HepG2 (cell line): ENCODE results near the gene HPCAL1. TPM values are rescaled to one million over a fixed set of nuclear protein-coding genes. Genes with fewer than 3 reads are reported as not detected.

Experiments
- MEIS2 ChIP-seq: sonication (generic); formaldehyde crosslinking; IDR thresholded peaks from 2 replicates; pipeline ENCODE4 v1.9.0; 2021; ENCODE audit warnings: mild to moderate bottlenecking, missing genetic modification reagents
- MIXL1 ChIP-seq: IDR thresholded peaks from 2 replicates; pipeline ENCODE4 v1.6.1; 2016
- RXRA ChIP-seq: sonication (generic); formaldehyde crosslinking; IDR thresholded peaks from 2 replicates; pipeline ENCODE4 v1.5.1; 2020; ENCODE audit warnings: missing genetic modification reagents
- SIN3B ChIP-seq: fragments of 150-350 bp; IDR thresholded peaks from 2 replicates; pipeline ENCODE4 v1.6.1; 2014; ENCODE audit warnings: low read length
- TBP ChIP-seq: sonication (generic); formaldehyde crosslinking; IDR thresholded peaks from 2 replicates; pipeline ENCODE4 v1.5.0; 2020; ENCODE audit warnings: missing genetic modification reagents
- U2AF1 ChIP-seq: fragments of 200-400 bp; formaldehyde crosslinking; optimal IDR thresholded peaks from 2 replicates; pipeline ENCODE3; 2017; ENCODE audit warnings: mild to moderate bottlenecking, low read depth, low read length
- ZNF350 ChIP-seq: sonication (generic); formaldehyde crosslinking; IDR thresholded peaks from 2 replicates; pipeline ENCODE4 v1.4.0; 2020; ENCODE audit warnings: mild to moderate bottlenecking, low read depth, missing genetic modification reagents, borderline replicate concordance
- ZNF496 ChIP-seq: sonication (generic); formaldehyde crosslinking; IDR thresholded peaks from 2 replicates; pipeline ENCODE4 v1.8.1; 2023; ENCODE audit warnings: mild to moderate bottlenecking, moderate library complexity, missing genetic modification reagents; ENCODE audit not compliant: insufficient replicate concordance
- ZNF614 ChIP-seq: IDR thresholded peaks from 2 replicates; pipeline ENCODE4 v1.6.1; 2018; ENCODE audit warnings: missing biosample characterization, missing genetic modification reagents, inconsistent platforms, borderline replicate concordance
- ZSCAN21 ChIP-seq: sonication (generic); formaldehyde crosslinking; IDR thresholded peaks from 2 replicates; pipeline ENCODE4 v1.8.0; 2022; ENCODE audit warnings: mild to moderate bottlenecking, missing genetic modification reagents, moderate library complexity, borderline replicate concordance
- ZSCAN31 ChIP-seq: sonication (generic); formaldehyde crosslinking; IDR thresholded peaks from 2 replicates; pipeline ENCODE4 v1.5.0; 2020; ENCODE audit warnings: low read depth, mild to moderate bottlenecking, missing genetic modification reagents
- polyA plus RNA-seq, 8 experiments: library from polyadenylated mRNA; depleted of rRNA in 3 of 8; stranded (reverse) in 7 of 8; unstranded in 1 of 8; fragments of >200 nt; fragmentation: Illumina TruSeq in 4 of 8; extraction: Trizol in 4 of 8; gene quantifications; 2 replicates each; pipeline versions ENCODE4 v1.2.1 to v1.2.3, GENCODE V29; 2011 to 2016; ENCODE audit warnings: low read depth in 4 of 8, missing spikeins in 1 of 8, mixed read lengths in 1 of 8; ENCODE audit not compliant: insufficient read depth in 1 of 8
- total RNA-seq, 5 experiments: library from RNA; depleted of rRNA; stranded (reverse); fragments of >200 nt; fragmentation: Illumina TruSeq; extraction: Trizol; gene quantifications; 2 replicates each; pipeline ENCODE4 v1.2.3, GENCODE V29; 2016; ENCODE audit warnings: low read depth in 1 of 5
- TF ChIP-seq, protein P1 (sequence below): sonication (generic); formaldehyde crosslinking; IDR thresholded peaks from 2 replicates; pipeline ENCODE4 v1.5.1; 2020; ENCODE audit warnings: mild to moderate bottlenecking, missing genetic modification reagents, borderline replicate concordance
- TF ChIP-seq, protein P2 (sequence below): sonication (generic); formaldehyde crosslinking; IDR thresholded peaks from 2 replicates; pipeline ENCODE4 v1.5.0; 2020; ENCODE audit warnings: mild to moderate bottlenecking, missing genetic modification reagents
- TF ChIP-seq, protein P3 (sequence below): sonication (generic); formaldehyde crosslinking; IDR thresholded peaks from 2 replicates; pipeline ENCODE4 v1.4.0; 2020; ENCODE audit warnings: missing genetic modification reagents, borderline replicate concordance
- TF ChIP-seq, protein P4 (sequence below): sonication (generic); formaldehyde crosslinking; IDR thresholded peaks from 2 replicates; pipeline ENCODE4 v1.4.0; 2020; ENCODE audit warnings: missing genetic modification reagents, mild to moderate bottlenecking, borderline replicate concordance

The HPCAL1 gene
- total and polyA plus RNA-seq, 2 of the 13 experiments (the other 11 are each of a cell fraction or from before 2014, with no cell fraction given): 29.5 to 29.9 TPM

DNA sequence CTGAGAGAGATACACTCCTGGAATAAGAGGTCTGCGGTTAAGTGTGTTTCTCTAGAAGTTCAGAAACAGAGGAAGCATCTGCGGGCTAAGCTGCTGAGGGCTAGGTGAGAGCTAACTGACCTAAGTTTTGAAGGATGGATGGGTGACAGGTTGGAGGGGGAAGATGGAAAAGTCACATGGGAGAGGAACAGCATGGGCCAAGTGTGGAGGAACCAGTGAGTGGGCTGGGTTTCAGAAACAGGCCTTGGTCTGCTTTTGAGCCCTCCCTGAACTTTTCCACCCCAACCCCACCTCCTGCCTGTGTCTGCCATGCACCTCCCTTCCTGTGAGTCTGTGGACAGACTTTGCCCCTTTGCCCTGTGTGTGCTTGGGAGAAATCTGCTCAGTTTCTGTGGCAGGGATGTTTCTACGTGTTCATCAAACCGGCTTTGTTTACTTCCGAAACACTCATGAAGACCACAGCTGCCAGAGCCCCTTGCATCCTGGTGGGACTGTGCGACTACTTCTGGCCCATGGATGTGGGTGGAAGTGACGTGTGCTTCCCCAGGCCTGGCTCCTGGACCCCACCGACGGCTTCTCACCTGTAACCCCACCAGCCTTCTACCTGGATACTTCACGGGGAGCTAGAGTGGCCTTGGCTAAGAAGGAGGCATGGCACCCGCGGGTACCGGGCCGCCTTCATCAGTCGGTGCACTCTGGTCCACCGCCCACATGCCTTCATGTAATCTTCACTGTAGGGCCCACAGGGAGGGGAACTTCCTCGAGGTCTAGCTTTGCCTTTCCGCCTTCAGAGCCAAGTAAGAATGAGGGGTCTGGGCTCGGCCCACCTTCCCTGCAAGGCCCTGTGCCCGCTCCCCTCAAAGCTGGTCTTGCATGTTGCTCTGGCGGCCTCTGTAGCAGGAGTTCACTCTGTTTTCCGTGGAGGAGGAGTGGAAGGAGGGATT lies 1.4 kb upstream of the HPCAL1 start (continued):
- TF ChIP-seq, protein P1, sequence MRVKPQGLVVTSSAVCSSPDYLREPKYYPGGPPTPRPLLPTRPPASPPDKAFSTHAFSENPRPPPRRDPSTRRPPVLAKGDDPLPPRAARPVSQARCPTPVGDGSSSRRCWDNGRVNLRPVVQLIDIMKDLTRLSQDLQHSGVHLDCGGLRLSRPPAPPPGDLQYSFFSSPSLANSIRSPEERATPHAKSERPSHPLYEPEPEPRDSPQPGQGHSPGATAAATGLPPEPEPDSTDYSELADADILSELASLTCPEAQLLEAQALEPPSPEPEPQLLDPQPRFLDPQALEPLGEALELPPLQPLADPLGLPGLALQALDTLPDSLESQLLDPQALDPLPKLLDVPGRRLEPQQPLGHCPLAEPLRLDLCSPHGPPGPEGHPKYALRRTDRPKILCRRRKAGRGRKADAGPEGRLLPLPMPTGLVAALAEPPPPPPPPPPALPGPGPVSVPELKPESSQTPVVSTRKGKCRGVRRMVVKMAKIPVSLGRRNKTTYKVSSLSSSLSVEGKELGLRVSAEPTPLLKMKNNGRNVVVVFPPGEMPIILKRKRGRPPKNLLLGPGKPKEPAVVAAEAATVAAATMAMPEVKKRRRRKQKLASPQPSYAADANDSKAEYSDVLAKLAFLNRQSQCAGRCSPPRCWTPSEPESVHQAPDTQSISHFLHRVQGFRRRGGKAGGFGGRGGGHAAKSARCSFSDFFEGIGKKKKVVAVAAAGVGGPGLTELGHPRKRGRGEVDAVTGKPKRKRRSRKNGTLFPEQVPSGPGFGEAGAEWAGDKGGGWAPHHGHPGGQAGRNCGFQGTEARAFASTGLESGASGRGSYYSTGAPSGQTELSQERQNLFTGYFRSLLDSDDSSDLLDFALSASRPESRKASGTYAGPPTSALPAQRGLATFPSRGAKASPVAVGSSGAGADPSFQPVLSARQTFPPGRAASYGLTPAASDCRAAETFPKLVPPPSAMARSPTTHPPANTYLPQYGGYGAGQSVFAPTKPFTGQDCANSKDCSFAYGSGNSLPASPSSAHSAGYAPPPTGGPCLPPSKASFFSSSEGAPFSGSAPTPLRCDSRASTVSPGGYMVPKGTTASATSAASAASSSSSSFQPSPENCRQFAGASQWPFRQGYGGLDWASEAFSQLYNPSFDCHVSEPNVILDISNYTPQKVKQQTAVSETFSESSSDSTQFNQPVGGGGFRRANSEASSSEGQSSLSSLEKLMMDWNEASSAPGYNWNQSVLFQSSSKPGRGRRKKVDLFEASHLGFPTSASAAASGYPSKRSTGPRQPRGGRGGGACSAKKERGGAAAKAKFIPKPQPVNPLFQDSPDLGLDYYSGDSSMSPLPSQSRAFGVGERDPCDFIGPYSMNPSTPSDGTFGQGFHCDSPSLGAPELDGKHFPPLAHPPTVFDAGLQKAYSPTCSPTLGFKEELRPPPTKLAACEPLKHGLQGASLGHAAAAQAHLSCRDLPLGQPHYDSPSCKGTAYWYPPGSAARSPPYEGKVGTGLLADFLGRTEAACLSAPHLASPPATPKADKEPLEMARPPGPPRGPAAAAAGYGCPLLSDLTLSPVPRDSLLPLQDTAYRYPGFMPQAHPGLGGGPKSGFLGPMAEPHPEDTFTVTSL: peak; percentile 86; the same call in 1 of the 2 replicates
- peak; percentile 55; the same call in 1 of the 2 replicates for TF ChIP-seq MEIS2 (CRISPR knock-in tag)
- no peak; the same call in none of the 2 replicates for TF ChIP-seq ZNF350 (CRISPR knock-in tag)
- TF ChIP-seq ZSCAN21 (CRISPR knock-in tag): no peak; the same call in 1 of the 2 replicates
- peak; percentile 75; the same call in 1 of the 2 replicates for TF ChIP-seq MIXL1 (CRISPR knock-in tag)
- peak; percentile 57; the same call in 1 of the 2 replicates for TF ChIP-seq ZSCAN31
- no peak for TF ChIP-seq TBP (CRISPR knock-in tag)
- no peak for TF ChIP-seq SIN3B
- TF ChIP-seq U2AF1: peak; percentile 60
- TF ChIP-seq RXRA (CRISPR knock-in tag): peak; percentile 72; the same call in 1 of the 2 replicates
- no peak for TF ChIP-seq ZNF496 (CRISPR knock-in tag)
- peak; percentile 86; the same call in 1 of the 2 replicates for TF ChIP-seq ZNF614 (CRISPR knock-in tag)
- TF ChIP-seq, protein P2, sequence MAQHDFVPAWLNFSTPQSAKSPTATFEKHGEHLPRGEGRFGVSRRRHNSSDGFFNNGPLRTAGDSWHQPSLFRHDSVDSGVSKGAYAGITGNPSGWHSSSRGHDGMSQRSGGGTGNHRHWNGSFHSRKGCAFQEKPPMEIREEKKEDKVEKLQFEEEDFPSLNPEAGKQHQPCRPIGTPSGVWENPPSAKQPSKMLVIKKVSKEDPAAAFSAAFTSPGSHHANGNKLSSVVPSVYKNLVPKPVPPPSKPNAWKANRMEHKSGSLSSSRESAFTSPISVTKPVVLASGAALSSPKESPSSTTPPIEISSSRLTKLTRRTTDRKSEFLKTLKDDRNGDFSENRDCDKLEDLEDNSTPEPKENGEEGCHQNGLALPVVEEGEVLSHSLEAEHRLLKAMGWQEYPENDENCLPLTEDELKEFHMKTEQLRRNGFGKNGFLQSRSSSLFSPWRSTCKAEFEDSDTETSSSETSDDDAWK: no peak
- TF ChIP-seq, protein P3, sequence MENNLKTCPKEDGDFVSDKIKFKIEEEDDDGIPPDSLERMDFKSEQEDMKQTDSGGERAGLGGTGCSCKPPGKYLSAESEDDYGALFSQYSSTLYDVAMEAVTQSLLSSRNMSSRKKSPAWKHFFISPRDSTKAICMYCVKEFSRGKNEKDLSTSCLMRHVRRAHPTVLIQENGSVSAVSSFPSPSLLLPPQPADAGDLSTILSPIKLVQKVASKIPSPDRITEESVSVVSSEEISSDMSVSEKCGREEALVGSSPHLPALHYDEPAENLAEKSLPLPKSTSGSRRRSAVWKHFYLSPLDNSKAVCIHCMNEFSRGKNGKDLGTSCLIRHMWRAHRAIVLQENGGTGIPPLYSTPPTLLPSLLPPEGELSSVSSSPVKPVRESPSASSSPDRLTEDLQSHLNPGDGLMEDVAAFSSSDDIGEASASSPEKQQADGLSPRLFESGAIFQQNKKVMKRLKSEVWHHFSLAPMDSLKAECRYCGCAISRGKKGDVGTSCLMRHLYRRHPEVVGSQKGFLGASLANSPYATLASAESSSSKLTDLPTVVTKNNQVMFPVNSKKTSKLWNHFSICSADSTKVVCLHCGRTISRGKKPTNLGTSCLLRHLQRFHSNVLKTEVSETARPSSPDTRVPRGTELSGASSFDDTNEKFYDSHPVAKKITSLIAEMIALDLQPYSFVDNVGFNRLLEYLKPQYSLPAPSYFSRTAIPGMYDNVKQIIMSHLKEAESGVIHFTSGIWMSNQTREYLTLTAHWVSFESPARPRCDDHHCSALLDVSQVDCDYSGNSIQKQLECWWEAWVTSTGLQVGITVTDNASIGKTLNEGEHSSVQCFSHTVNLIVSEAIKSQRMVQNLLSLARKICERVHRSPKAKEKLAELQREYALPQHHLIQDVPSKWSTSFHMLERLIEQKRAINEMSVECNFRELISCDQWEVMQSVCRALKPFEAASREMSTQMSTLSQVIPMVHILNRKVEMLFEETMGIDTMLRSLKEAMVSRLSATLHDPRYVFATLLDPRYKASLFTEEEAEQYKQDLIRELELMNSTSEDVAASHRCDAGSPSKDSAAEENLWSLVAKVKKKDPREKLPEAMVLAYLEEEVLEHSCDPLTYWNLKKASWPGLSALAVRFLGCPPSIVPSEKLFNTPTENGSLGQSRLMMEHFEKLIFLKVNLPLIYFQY (CRISPR knock-in tag): peak; percentile 79; the same call in 1 of the 2 replicates
- TF ChIP-seq, protein P4, sequence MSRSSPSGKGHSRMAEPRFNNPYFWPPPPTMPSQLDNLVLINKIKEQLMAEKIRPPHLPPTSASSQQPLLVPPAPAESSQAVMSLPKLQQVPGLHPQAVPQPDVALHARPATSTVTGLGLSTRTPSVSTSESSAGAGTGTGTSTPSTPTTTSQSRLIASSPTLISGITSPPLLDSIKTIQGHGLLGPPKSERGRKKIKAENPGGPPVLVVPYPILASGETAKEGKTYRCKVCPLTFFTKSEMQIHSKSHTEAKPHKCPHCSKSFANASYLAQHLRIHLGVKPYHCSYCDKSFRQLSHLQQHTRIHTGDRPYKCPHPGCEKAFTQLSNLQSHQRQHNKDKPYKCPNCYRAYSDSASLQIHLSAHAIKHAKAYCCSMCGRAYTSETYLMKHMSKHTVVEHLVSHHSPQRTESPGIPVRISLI (CRISPR knock-in tag): peak; percentile 60; the same call in 1 of the 2 replicates
